ENCODE data around the gene FIGNL2.
"Not testable (repeated sequence)": the region's sequence is repeated elsewhere in the genome, so short reads cannot be mapped to it uniquely, and the experiment has no call there.

Gene FIGNL2

GRCh38 chr12:51887476-51888315, 39.2 kb upstream of the FIGNL2 start, which contains the start of gene ANKRD33:
Gene ANKRD33, plus strand, starts transcription at chr12:51888103. Its CDS starts 84 bp downstream, at chr12:51888187.
- Histone ChIP-seq H3K27me3 (ENCODE audit: low read depth, low read length) (no peaks in the 10 kb centered on the region), H3K4me1 (ENCODE audit: control insufficient read depth in 1 of 2, insufficient read depth in 2 of 2, low read length in 2 of 2) (peaks cover 0 to 5% of the 10 kb centered on the region in 2 donors), H3K4me3 (ENCODE audit: low read depth in 1 of 2, low read length in 2 of 2) (no peak within 1 kb of the TSS), H3K9me3 (ENCODE audit: control insufficient read depth in 1 of 2, low read length in 2 of 2) (no peaks in the 10 kb centered on the region), H3K36me3 (ENCODE audit: control insufficient read depth in 1 of 2, insufficient read depth in 2 of 2, low read length in 2 of 2) (no peaks in the 10 kb centered on the region), H3K27ac (ENCODE audit: low read length) (no peak within 1 kb of the TSS)

- Histone ChIP-seq H3K4me1 (ENCODE audit: control insufficient read depth in 1 of 2, insufficient read depth in 2 of 2, low read length in 2 of 2) (peaks cover 0 to 5% of the 10 kb centered on the region in 2 donors), H3K4me3 (ENCODE audit: low read depth in 1 of 2, low read length in 2 of 2) (no peak overlapping the region), H3K27me3 (ENCODE audit: low read depth, low read length) (no peaks in the 10 kb centered on the region), H3K27ac (ENCODE audit: low read length) (peak overlapping the region; percentile 21), H3K9me3 (ENCODE audit: control insufficient read depth in 1 of 2, low read length in 2 of 2) (no peaks in the 10 kb centered on the region), H3K36me3 (ENCODE audit: control insufficient read depth in 1 of 2, insufficient read depth in 2 of 2, low read length in 2 of 2) (no peaks in the 10 kb centered on the region)
These were observed 37.6 kb upstream of the FIGNL2 start for GRCh38 chr12:51886021-51886710.

DNA sequence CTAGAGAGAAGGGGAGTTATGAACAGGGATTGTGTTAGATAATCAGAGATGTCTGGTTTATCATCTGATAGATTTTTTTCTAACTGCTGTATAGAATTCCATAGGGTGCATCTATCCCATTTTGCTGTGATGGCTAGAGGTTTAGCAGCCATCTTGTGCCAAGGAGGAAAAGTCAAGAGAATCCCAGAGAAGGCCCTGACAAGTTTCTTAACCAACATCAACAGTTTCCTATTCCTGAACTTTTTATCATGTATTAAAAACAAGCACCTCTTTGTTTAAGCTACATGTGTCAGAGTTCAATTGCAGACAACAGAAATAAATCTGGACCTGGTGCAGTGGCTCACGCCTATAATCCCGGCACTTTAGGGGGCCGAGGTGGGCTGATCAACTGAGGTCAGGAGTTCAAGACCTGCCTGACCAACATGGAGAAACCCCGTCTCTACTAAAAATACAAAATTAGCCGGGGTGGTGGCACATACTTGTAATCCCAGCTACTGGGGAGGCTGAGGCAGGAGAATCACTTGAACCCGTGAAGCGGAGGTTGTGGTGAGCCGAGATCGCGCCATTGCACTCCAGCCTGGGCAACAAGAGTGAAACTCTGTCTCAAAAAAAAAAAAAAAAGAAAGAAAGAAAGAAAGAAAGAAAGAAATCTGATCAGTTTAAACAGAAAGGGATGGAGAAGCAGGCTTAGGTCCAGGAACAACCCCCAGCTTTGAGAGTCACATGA, 36.9 kb upstream of the FIGNL2 start:
- not testable (repeated sequence) for H3K36me3 ChIP-seq (ENCODE audit: control insufficient read depth in 1 of 2, insufficient read depth in 2 of 2, low read length in 2 of 2); H3K27ac ChIP-seq (ENCODE audit: low read length); H3K4me3 ChIP-seq (ENCODE audit: low read depth in 1 of 2, low read length in 2 of 2); H3K4me1 ChIP-seq (ENCODE audit: control insufficient read depth in 1 of 2, insufficient read depth in 2 of 2, low read length in 2 of 2); H3K27me3 ChIP-seq (ENCODE audit: low read depth, low read length); H3K9me3 ChIP-seq (ENCODE audit: control insufficient read depth in 1 of 2, low read length in 2 of 2)

- Histone ChIP-seq H3K27ac (ENCODE audit: low read length) (no peak overlapping the region), H3K27me3 (ENCODE audit: low read depth, low read length) (no peaks in the 10 kb centered on the region), H3K4me1 (ENCODE audit: control insufficient read depth in 1 of 2, insufficient read depth in 2 of 2, low read length in 2 of 2) (peaks cover 0 to 5% of the 10 kb centered on the region in 2 donors), H3K9me3 (ENCODE audit: control insufficient read depth in 1 of 2, low read length in 2 of 2) (no peaks in the 10 kb centered on the region), H3K4me3 (ENCODE audit: low read depth in 1 of 2, low read length in 2 of 2) (no peak overlapping the region), H3K36me3 (ENCODE audit: control insufficient read depth in 1 of 2, insufficient read depth in 2 of 2, low read length in 2 of 2) (no peaks in the 10 kb centered on the region)
These were observed 36.2 kb upstream of the FIGNL2 start for GRCh38 chr12:51884676-51885229.

DNA sequence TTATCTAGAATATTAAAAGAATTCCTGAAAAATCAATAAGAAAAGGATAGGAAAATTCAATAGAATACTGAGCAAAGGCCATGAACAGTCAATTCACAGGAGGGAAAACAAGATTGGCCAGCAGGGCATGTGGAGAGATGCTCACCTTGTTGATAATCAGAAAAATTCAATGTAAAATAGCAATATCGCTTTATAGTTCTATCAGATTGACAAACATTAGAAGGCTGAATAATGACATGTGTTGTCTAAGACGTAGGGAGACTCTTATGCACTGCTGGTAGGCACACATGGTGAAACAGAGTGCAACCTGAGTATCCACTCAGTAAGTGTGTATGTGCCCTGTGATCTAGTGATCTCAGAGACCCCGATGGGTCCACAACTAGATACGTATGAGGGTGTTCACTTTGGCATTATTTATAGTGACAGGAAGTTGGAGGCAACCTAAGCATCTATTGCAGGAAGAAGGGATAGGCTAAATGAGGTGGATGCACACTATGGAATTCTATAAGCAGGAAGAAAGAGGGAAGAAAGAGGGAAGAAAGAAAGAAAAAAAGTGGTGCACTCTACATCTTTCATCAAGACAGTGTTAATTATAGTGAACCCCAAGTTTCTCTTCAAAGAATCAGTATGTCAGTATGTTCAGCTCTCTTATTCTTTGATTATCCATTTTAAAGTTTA, 35.6 kb upstream of the FIGNL2 start:
- no peaks in the 10 kb centered on the region for H3K27me3 ChIP-seq (ENCODE audit: low read depth, low read length)
- H3K27ac ChIP-seq (ENCODE audit: low read length): no peak overlapping the region
- H3K4me3 ChIP-seq (ENCODE audit: low read depth in 1 of 2, low read length in 2 of 2): no peak overlapping the region
- no peaks in the 10 kb centered on the region for H3K9me3 ChIP-seq (ENCODE audit: control insufficient read depth in 1 of 2, low read length in 2 of 2)
- no peaks in the 10 kb centered on the region for H3K36me3 ChIP-seq (ENCODE audit: control insufficient read depth in 1 of 2, insufficient read depth in 2 of 2, low read length in 2 of 2)
- H3K4me1 ChIP-seq (ENCODE audit: control insufficient read depth in 1 of 2, insufficient read depth in 2 of 2, low read length in 2 of 2): peaks cover 0 to 5% of the 10 kb centered on the region in 2 donors

DNA sequence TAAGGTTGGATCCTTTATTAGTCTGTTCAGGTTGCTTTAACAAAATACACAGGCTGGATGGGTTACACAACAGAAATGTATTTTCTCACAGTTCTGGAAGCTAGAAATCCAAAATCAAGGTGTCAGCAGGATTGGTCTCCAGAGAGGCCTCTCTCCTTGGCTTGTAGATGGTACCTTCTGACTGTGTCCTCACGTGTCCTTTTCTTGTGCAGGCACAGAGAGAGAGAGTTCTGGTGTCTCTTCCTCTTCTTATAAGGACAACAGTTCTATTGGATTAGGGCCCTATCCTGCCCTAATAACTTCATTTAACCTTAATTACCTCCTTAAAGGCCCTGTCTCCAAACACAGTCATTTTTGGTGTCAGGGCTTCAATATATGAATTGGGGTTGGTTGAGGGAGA, 34.8 kb upstream of the FIGNL2 start:
- Histone ChIP-seq H3K4me1 (ENCODE audit: control insufficient read depth in 1 of 2, insufficient read depth in 2 of 2, low read length in 2 of 2) (peaks cover 0 to 5% of the 10 kb centered on the region in 2 donors), H3K27me3 (ENCODE audit: low read depth, low read length) (no peaks in the 10 kb centered on the region), H3K9me3 (ENCODE audit: control insufficient read depth in 1 of 2, low read length in 2 of 2) (no peaks in the 10 kb centered on the region), H3K4me3 (ENCODE audit: low read depth in 1 of 2, low read length in 2 of 2) (no peak overlapping the region), H3K27ac (ENCODE audit: low read length) (no peak overlapping the region), H3K36me3 (ENCODE audit: control insufficient read depth in 1 of 2, insufficient read depth in 2 of 2, low read length in 2 of 2) (no peaks in the 10 kb centered on the region)

GRCh38 chr12:51879102-51879501, 30.6 kb upstream of the FIGNL2 start:
- H3K4me1 ChIP-seq (ENCODE audit: control insufficient read depth in 1 of 2, insufficient read depth in 2 of 2, low read length in 2 of 2): no peaks in the 10 kb centered on the region
- no peaks in the 10 kb centered on the region for H3K27me3 ChIP-seq (ENCODE audit: low read depth, low read length)
- H3K36me3 ChIP-seq (ENCODE audit: control insufficient read depth in 1 of 2, insufficient read depth in 2 of 2, low read length in 2 of 2): no peaks in the 10 kb centered on the region
- no peaks in the 10 kb centered on the region for H3K9me3 ChIP-seq (ENCODE audit: control insufficient read depth in 1 of 2, low read length in 2 of 2)
- no peak overlapping the region for H3K4me3 ChIP-seq (ENCODE audit: low read depth in 1 of 2, low read length in 2 of 2)
- H3K27ac ChIP-seq (ENCODE audit: low read length): no peak overlapping the region

DNA sequence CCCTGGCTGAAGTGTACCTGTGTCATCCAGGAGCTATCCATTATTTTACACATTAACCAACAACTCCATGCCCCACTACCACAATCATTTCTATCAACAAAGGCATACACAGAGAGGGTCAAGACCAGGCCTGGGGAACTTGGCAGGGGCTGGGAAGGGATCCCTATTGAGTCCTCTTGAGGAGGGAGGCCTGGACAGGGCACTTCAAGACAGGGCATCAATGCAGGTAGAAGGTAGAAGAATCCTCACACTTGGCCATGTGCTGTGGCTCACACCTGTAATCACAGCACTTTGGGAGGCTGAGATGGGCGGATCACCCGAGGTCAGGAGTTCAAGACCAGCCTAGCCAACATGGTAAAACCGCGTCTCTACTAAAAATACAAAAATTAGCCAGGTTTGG, 26.0 kb upstream of the FIGNL2 start:
- H3K4me3 ChIP-seq (ENCODE audit: low read depth in 1 of 2, low read length in 2 of 2): no peak overlapping the region
- H3K4me1 ChIP-seq (ENCODE audit: control insufficient read depth in 1 of 2, insufficient read depth in 2 of 2, low read length in 2 of 2): peaks cover 0 to 2% of the 10 kb centered on the region in 2 donors
- no peak overlapping the region for H3K27ac ChIP-seq (ENCODE audit: low read length)
- no peaks in the 10 kb centered on the region for H3K9me3 ChIP-seq (ENCODE audit: control insufficient read depth in 1 of 2, low read length in 2 of 2)
- H3K36me3 ChIP-seq (ENCODE audit: control insufficient read depth in 1 of 2, insufficient read depth in 2 of 2, low read length in 2 of 2): no peaks in the 10 kb centered on the region
- no peaks in the 10 kb centered on the region for H3K27me3 ChIP-seq (ENCODE audit: low read depth, low read length)

- Histone ChIP-seq H3K27ac (ENCODE audit: low read length) (no peak overlapping the region), H3K27me3 (ENCODE audit: low read depth, low read length) (no peaks in the 10 kb centered on the region), H3K9me3 (ENCODE audit: control insufficient read depth in 1 of 2, low read length in 2 of 2) (no peaks in the 10 kb centered on the region), H3K36me3 (ENCODE audit: control insufficient read depth in 1 of 2, insufficient read depth in 2 of 2, low read length in 2 of 2) (no peaks in the 10 kb centered on the region), H3K4me1 (ENCODE audit: control insufficient read depth in 1 of 2, insufficient read depth in 2 of 2, low read length in 2 of 2) (peaks cover 0 to 7% of the 10 kb centered on the region in 2 donors), H3K4me3 (ENCODE audit: low read depth in 1 of 2, low read length in 2 of 2) (no peak overlapping the region)
These were observed 25.5 kb upstream of the FIGNL2 start for GRCh38 chr12:51874000-51874399.

DNA sequence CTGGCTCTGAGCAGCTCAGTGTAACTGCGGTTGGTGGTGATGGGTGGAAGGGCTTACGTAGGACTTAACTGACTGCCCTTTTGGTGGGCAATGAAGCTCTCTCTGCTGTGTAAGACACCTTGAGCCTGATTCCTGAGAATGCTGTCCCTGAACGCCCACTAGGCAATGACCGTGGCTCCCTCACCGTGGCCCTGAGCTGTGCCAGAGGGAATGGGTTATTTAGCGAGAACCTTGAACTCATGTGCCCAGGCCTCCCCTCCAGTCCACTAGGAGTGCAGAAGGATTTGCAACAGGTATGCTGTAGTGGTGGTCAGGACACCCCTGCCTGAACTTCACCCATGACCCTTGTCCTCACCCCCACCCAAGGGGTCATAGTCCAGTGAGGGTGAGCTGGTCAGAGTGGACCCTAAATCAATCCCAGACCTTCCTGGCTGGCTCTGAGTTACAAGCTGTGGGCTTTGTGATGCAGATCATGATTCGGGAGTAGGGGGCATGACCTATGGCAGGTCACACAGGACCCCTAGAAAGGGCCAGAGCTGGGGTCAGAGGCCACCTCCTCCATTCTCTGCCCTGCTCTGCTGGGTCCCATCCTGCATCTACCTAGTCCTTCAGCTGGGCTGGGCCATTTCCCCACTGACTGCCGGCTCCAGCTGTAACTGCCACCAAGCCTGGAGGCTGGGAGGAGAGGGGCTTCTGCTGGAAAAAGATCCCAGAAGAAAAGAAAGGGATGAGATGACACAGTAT, 24.9 kb upstream of the FIGNL2 start:
- Histone ChIP-seq H3K4me1 (ENCODE audit: control insufficient read depth in 1 of 2, insufficient read depth in 2 of 2, low read length in 2 of 2) (peaks cover 0 to 13% of the 10 kb centered on the region in 2 donors), H3K27me3 (ENCODE audit: low read depth, low read length) (peaks cover 5% of the 10 kb centered on the region), H3K4me3 (ENCODE audit: low read depth in 1 of 2, low read length in 2 of 2) (no peak overlapping the region), H3K27ac (ENCODE audit: low read length) (no peak overlapping the region), H3K36me3 (ENCODE audit: control insufficient read depth in 1 of 2, insufficient read depth in 2 of 2, low read length in 2 of 2) (no peaks in the 10 kb centered on the region), H3K9me3 (ENCODE audit: control insufficient read depth in 1 of 2, low read length in 2 of 2) (no peaks in the 10 kb centered on the region)

All from muscle layer of duodenum (tissue), 2 donors.